Activated CD4-positive, CD25-positive, alpha-beta regulatory T cell treated with anti-CD3 and anti-CD28 coated beads, Interleukin-2, amount 50 U/mL, for 24 hours (primary cell): Measurements from ENCODE around the gene ALB.
"Not testable (repeated sequence)": the region's sequence is repeated elsewhere in the genome, so short reads cannot be mapped to it uniquely, and the experiment has no call there.

Experiments
- ATAC-seq, 2 donors: fragments of 150-1000 bp; cut with Tn5 transposase; one replicate each; pipeline ENCODE4 v1.10.0; 2021; ENCODE audit warnings: mild to moderate bottlenecking in 1 of 2, moderate library complexity in 1 of 2

Gene ALB

GRCh38 chr4:73404042-73404441 lies at the start of gene ALB:
ALB (plus strand) TSS chr4:73404287; CDS start chr4:73404328, 41 bp downstream.
- no peak for ATAC-seq

GRCh38 chr4:73357174-73357573 lies 46.9 kb upstream of the ALB start:
- ATAC-seq: not testable (repeated sequence)

- not testable (repeated sequence) for ATAC-seq
Observed at GRCh38 chr4:73369506-73370199, 34.4 kb upstream of the ALB start.

- ATAC-seq: no peak
Observed at GRCh38 chr4:73375328-73375741, 28.8 kb upstream of the ALB start.

- ATAC-seq: no peak
Observed at GRCh38 chr4:73376251-73376650, 27.8 kb upstream of the ALB start.

GRCh38 chr4:73376976-73377375 lies 27.1 kb upstream of the ALB start:
- ATAC-seq: no peak

GRCh38 chr4:73378887-73379286 lies 25.2 kb upstream of the ALB start:
- no peak for ATAC-seq

- no peak for ATAC-seq
Observed at GRCh38 chr4:73379946-73380345, 24.1 kb upstream of the ALB start.

- no peak for ATAC-seq
Observed at GRCh38 chr4:73381214-73381613, 22.9 kb upstream of the ALB start.

GRCh38 chr4:73383452-73383851 lies 20.6 kb upstream of the ALB start:
- no peak for ATAC-seq

- ATAC-seq: no peak
Observed at GRCh38 chr4:73387552-73387951, 16.5 kb upstream of the ALB start.

- no peak for ATAC-seq
Observed at GRCh38 chr4:73388887-73389286, 15.2 kb upstream of the ALB start.

- ATAC-seq: not testable (repeated sequence)
Observed at GRCh38 chr4:73389663-73390062, 14.4 kb upstream of the ALB start.

- no peak for ATAC-seq
Observed at GRCh38 chr4:73391774-73392173, 12.3 kb upstream of the ALB start.

- ATAC-seq: no peak
Observed at GRCh38 chr4:73392936-73393335, 11.2 kb upstream of the ALB start.

GRCh38 chr4:73396304-73396703 lies 7.8 kb upstream of the ALB start:
- ATAC-seq: no peak

- no peak for ATAC-seq
Observed at GRCh38 chr4:73396993-73397972, 6.8 kb upstream of the ALB start.

- no peak for ATAC-seq
Observed at GRCh38 chr4:73401412-73401811, 2.7 kb upstream of the ALB start.

GRCh38 chr4:73404457-73404856 lies 370 bp downstream of the ALB start:
- no peak for ATAC-seq

GRCh38 chr4:73405138-73405537 lies 1.1 kb downstream of the ALB start:
- ATAC-seq: no peak

- no peak for ATAC-seq
Observed at GRCh38 chr4:73406548-73406875, 2.4 kb downstream of the ALB start.

GRCh38 chr4:73407227-73407673 lies 3.2 kb downstream of the ALB start:
- ATAC-seq: no peak

GRCh38 chr4:73408181-73408867 lies 4.2 kb downstream of the ALB start:
- no peak for ATAC-seq
